ENCODE data around the gene PTGIR.
"Not testable (repeated sequence)": the region's sequence is repeated elsewhere in the genome, so short reads cannot be mapped to it uniquely, and the experiment has no call there.

Gene PTGIR

DNA sequence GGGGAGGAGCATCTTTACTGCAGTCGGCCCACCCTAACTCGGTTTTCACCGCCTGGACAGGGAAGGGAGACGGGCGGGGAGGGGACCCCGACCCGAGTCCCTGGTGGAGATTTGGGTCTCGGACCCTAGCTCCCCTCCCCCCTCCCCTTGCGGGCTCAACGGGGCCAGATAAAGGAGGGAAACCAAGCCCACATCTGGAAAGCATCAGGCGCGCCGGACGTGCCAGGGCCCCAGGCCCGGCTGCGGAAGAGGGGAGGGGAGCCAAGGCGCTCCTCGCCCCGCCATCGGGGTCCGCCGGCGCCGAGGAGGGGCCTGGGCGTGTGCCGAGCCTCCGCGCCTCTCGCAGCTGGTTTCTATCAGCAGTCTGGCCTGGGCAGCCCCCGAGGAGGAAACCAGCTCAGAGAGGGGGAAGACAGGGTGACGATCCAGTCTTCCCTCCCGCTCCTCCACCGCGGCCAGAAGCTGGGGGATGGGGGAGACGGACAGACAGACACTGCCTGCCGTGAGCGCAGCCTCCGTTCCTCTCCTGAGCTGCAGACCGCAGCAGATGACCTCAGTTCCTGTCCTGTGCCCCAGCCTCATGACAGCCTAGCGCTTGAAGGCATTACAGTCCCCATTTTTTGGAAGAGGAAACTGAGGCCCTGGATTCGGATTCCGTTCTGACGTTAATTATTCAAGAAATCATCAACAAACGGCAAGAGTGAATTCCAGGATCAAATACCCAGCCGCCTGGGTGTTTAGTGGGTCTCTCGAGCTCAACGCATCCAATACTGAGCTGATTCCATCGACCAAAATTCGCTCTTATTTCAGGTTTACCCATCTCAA, 14.7 kb upstream of the PTGIR start:
- no peak for DNase-seq (ENCODE audit: low read depth in 2 of 2, low spot score in 1 of 2)

GRCh38 chr19:46637224-46637623, 12.3 kb upstream of the PTGIR start:
- DNase-seq (ENCODE audit: low read depth in 2 of 2, low spot score in 1 of 2): no peak

DNA sequence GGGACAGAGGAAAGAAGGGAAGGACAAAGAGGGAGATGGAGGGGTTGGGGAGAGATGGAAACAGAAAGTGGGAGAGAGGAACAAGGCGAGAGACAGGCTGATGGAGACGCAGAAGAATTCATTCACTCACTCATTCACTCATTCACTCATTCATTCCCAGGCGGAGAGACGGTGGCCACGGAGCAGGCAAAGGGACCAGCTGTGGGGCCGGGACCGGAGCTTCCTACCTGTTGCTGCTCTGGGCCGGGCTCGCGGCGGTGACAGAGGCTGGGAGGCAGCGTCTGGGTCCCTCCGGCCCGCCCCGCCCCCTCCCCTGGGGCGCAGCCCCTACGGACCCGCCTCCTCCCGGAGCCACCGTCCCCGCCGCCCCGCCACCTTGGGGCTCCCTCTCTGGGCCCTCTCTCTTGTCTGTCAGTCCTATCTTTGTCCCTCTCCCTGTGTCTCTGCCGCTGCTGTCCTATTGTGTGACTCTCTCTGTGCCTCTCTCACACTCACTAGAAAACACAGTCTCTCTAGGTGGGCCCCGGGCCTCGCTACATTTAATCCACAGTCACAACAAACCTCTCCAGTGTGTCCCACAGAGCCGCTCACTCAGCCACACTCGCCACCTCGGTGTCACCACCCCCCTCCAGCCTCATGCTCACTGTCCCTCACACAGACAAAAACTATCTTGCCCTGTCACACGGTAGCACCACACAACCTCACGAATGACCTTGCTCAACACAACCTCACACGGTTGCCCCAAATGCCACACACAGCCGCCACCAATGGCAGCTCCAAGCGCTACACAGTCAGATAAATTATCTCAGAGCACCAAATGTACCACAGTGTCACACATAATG, 11.3 kb upstream of the PTGIR start, which contains the start of gene GNG8:
Gene GNG8, minus strand, starts transcription at position 283 of the 842 bp plus-strand sequence. CDS start 1,520 bp downstream, outside the sequence.
- no peak for DNase-seq (ENCODE audit: low read depth in 2 of 2, low spot score in 1 of 2)

DNA sequence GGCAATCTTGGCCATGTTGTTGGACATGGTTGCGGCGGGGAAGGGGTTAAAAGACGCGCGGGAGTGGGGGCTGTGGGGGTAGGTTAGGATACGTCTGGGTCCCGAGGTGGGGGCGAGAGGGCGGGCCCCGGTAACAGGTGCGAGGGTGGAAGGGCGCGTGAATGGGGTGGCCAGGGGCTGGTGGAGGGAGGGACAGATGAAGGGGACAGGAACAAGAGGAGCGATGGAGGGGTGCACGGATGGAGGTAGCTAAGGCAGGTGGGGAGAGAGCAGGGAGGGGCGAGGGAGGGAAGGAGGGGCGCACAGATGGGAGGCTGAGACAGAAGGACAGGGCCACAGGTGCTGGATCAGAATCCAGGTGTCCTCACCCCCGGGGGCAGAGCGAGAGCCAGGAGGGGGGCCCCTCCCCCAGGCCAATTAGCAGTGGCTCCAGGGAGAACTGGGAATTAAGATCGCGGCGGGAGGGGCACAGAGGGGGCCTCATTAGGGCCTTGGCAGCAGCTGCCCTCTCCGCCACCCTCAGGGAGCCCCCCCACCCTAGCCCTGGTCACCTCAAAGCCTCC, 9.8 kb upstream of the PTGIR start:
- DNase-seq (ENCODE audit: low read depth in 2 of 2, low spot score in 1 of 2): no peak

GRCh38 chr19:46634045-46634655, 9.3 kb upstream of the PTGIR start:
- DNase-seq (ENCODE audit: low read depth in 2 of 2, low spot score in 1 of 2): peak; percentile 68 to 85

- no peak for DNase-seq (ENCODE audit: low read depth in 2 of 2, low spot score in 1 of 2)
Measured at GRCh38 chr19:46633130-46633529, 8.2 kb upstream of the PTGIR start.

GRCh38 chr19:46631481-46631880, 6.6 kb upstream of the PTGIR start:
- DNase-seq (ENCODE audit: low read depth in 2 of 2, low spot score in 1 of 2): no peak

DNA sequence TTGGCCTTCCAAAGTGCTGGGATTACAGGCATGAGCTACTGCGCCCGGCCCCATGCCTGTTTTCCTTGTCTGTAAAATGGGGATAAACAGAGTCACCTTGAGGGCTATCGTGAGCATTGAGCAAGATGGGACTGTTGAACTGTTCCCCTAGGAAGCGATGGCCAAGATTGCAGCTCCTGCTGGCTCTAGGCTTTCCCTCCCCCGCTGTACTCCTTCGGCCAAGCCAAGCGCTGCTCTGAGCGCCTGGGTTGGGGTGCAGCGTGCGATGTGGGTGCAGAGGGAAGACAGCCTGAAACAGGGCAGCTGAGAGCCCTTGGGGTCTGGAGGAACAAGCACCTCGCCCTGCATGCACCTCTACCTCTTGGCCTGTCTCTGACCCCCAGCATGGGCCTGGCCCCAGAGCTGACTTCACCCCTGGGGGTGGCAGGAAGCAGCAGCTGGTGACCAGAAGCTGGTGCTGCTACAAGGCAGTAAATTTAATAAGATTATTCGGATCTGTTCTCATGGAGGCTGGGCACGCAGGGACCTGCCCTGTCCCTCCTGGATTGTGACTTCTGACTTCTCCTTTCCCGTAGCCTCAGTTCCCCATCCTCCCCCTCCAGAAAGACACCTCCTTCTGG, 5.8 kb upstream of the PTGIR start:
- DNase-seq (ENCODE audit: low read depth in 2 of 2, low spot score in 1 of 2): no peak

DNA sequence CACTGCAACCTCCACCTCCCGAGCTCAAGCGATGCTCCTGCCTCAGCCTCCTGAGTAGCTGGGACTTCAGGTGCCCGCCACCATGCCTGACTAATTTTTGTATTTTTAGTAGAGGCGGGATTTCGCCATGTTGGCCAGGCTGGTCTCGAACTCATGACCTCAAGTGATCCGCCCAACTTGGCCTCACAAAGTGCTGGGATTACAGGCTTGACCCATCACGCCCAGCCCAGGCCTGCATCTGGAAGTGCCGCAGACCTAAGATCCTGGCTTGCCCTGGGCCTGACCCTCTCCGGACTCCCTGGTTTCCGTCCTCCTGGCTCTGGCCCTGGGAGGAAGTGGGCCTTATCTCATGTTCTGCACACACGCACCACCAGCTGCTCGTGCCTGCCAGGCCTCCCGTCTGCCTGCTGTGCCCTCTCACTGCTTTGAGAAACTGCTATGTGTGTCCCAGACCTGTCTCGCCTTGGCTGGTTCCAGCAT, 4.7 kb upstream of the PTGIR start:
- DNase-seq (ENCODE audit: low read depth in 2 of 2, low spot score in 1 of 2): no peak

GRCh38 chr19:46628970-46629369, 4.1 kb upstream of the PTGIR start:
- DNase-seq (ENCODE audit: low read depth in 2 of 2, low spot score in 1 of 2): not testable (repeated sequence)

- no peak for DNase-seq (ENCODE audit: low read depth in 2 of 2, low spot score in 1 of 2)
Measured at GRCh38 chr19:46626446-46626845, 1.6 kb upstream of the PTGIR start.

DNA sequence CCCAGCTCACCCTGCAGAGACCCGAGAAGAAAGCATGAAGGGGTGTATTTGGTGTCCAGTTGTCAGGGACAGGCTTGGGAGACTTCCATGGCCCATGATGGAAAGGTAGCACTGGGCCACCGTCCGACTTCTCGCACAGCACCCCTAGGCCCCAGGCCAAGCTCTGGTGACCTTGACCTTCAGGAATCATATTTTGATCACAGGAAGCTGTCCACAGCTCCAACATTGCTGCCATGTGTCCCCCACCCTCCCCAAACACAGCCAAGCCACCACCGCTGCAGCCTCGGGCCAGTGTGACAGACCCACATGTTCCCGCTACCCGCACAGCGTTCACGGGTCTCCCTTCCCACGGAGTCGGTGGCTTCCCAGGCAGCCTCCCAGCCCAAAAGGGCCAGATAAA, 842 bp upstream of the PTGIR start:
- no peak for DNase-seq (ENCODE audit: low read depth in 2 of 2, low spot score in 1 of 2)

GRCh38 chr19:46623915-46624502, 880 bp downstream of the PTGIR start:
- no peak for DNase-seq (ENCODE audit: low read depth in 2 of 2, low spot score in 1 of 2)

GRCh38 chr19:46622118-46622446, 2.8 kb downstream of the PTGIR start:
- DNase-seq (ENCODE audit: low read depth in 2 of 2, low spot score in 1 of 2): no peak

DNA sequence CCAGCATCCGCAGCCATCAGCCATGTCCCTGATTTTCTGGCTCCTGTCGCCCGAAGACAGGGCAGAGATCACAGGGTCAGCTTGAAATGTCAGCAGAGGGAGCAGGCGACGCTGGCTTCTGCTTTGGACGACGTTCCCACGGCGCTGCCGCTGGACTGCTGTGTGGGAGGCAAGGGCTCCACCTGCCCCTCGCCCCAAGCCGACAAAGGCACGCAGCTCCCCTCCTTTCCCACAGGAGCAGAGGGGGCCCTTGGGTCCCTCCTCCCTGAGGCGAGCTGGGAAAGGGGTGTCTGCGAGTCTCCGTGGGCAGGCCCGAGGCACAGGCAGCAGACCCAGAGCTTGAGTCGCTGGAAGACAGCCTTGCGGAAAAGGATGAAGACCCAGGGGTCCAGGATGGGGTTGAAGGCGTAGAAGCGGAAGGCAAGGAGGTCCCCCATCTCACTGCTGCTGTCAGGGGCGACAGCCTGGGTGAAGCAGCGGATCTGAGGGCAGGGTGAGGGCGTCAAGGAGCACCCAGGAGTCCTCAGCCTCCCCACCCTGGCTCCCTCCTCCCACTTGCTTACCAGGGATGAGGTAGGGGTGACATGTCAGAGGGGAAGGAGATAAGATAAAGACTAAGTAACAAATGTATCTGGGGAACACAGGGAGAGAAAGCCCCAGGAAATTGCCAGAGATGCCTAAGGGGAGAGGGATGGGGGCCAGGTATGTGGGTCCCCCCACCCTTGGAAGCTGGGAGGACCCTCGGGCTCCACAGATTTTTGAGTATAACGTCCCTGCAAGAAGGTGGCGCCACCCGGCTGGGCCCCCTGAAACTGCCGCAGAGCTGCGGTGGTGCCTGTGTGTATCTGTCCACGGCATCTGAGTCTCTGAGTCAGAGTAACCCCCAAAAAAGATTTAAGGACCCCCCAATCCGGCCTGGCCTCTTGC, 3.4 kb downstream of the PTGIR start:
- no peak for DNase-seq (ENCODE audit: low read depth in 2 of 2, low spot score in 1 of 2)

GRCh38 chr19:46620716-46621115, 4.2 kb downstream of the PTGIR start:
- DNase-seq (ENCODE audit: low read depth in 2 of 2, low spot score in 1 of 2): no peak

DNA sequence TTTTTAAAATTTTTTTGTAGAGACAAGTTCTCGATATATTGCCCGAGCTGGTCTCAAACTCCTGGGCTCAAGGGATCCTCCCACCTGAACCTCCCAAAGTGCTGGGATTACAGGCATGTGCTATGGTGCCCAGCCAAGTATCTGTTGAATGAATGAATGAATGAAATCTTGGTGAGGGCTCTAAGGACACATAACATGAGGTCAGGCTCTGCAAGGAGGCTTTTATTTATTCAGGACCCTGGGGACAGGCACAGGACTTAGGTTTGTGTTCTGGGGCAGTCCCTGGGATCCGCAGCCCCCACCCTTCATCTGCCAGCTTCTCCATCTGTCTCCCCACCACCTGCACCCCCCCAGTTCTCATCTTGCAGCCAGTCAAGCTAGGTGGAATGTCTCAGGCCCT, 4.6 kb downstream of the PTGIR start:
- no peak for DNase-seq (ENCODE audit: low read depth in 2 of 2, low spot score in 1 of 2)

DNA sequence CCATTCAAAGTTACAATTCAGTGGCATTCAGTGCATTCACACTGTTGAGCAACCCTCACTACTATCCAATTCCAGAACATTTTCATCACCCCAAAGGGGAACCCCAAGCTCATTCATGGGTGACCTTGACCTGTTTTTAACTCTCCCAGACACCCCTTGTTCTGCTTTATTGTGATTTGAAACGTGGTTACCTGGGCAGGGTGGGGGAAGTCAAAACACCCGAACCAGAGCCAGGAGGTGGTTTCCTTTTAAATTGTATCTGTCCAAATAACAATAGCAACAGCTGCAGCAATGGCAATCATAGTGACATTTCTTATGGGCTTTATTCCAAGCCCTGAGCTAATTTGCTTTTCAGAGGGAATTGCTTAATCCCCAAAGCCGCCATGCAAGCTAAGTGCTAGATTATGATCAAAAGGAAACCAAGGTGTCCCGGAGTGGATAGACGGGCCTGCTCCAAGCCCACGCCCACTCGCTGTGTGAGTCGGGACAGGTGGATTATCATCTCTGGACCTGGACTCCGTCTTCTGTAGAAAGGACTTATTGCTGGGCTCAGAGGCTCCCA, 6.1 kb downstream of the PTGIR start:
- DNase-seq (ENCODE audit: low read depth in 2 of 2, low spot score in 1 of 2): no peak

GRCh38 chr19:46617601-46618000, 7.3 kb downstream of the PTGIR start:
- DNase-seq (ENCODE audit: low read depth in 2 of 2, low spot score in 1 of 2): no peak

Measured in stimulated activated CD8-positive, alpha-beta memory T cell treated with anti-CD3 and anti-CD28 coated beads, Interleukin-4, amount 100 ng/mL, for 1 hour (primary cell).